ENCODE data around the gene COMMD4.
"Not testable (repeated sequence)": the region's sequence is repeated elsewhere in the genome, so short reads cannot be mapped to it uniquely, and the experiment has no call there.

COMMD4 gene

DNA sequence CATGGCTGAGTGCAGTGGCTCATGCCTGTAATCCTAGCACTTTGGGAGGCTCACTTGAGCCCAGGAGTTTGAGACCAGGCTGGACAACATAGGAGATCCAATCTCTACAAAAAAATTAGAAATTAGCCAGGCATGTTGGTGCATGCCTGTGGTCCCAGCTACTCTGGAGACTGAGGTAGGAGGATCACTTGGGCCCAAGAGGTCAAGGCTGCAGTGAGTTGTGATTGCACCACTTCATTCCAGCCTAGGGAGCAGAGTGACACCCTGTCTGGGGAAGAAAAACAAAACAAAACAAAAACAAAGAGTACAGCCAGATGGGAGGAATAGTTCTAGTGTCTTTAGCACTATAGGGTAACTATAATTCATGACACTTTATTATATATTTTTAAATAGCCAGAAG, 26.2 kb upstream of the COMMD4 start:
- H3K36me3 ChIP-seq (ENCODE audit: insufficient read depth, low read length), result no peaks in the 10 kb centered on the region
- H3K27ac ChIP-seq, result no peak overlapping the region
- no peak for DNase-seq (ENCODE audit: low read depth, low spot score)
- TF ChIP-seq EZH2 (IDR thresholded peaks at IDR 0.05) (no peak), POLR2AphosphoS5 (IDR thresholded peaks at IDR 0.05; ENCODE audit: borderline replicate concordance, low read depth, low read length) (no peak), FOXP2 (optimal IDR thresholded peaks at IDR 0.05; ENCODE audit: control extremely low read depth, extremely low read length, insufficient read depth) (no peak)
- no peaks in the 10 kb centered on the region for H3K9me3 ChIP-seq (ENCODE audit: low read depth, low read length)
- H3K9ac ChIP-seq (ENCODE audit: insufficient read length), result no peak overlapping the region
- no peak overlapping the region for H3K4me3 ChIP-seq

DNA sequence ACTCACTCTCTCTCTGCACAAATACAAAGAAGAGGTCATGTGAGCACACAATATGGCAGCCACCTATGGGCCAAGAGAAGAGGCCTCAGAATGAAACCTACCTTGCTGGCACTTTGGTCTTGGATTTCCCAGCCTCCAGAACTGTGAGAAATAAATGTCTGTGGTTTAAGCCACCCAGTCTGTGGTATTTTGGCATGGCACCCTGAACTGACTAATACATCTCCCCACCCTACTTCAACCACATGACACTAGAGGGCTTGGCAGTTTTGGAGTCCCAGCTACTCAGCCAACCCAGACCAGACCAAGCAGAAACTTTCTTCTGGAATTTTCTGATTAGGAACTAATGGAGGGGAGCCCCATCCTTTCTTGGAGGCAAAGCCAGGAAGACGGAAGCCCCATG, 23.3 kb upstream of the COMMD4 start:
- H3K27ac ChIP-seq; H3K9ac ChIP-seq (ENCODE audit: insufficient read length); H3K36me3 ChIP-seq (ENCODE audit: insufficient read depth, low read length); DNase-seq (ENCODE audit: low read depth, low spot score); H3K9me3 ChIP-seq (ENCODE audit: low read depth, low read length); H3K4me3 ChIP-seq: not testable (repeated sequence)

DNA sequence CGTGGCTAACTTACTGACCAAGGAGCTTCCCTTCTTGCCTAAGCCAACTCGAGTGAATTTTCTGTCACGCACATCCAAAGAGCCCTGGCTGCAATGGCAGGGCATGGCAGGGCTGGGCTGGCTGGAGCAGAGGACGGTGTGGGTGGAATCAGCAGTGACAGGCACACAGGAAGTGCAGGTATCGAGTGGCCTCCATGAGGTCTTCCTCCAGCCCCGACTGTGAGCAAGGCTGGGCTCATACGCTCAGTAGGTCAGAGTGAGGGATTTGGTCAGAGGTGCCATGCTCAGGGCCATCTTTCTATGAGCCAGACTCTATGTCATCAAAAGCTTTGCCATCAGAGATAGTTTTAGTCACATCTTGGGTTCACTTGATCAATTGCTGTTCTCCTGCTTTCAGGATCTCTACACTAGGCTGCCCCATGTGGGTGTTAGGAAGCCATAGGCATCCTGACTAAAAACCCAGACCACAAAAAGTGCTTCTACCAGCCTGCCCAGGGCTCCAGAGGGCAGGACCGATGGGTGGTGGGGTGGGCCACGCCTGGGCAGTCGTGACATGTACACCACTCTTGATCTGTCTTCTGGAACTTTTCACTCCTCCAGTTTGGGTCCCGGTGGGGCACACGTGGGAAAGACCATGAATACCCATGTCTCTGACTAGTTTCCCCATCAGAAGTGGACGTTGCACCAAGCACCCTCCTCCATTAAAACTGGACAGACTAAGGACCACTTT, 22.6 kb upstream of the COMMD4 start:
- H3K9ac ChIP-seq (ENCODE audit: insufficient read length), result no peak overlapping the region
- TF ChIP-seq POLR2AphosphoS5 (IDR thresholded peaks at IDR 0.05; ENCODE audit: borderline replicate concordance, low read depth, low read length) (no peak), EZH2 (IDR thresholded peaks at IDR 0.05) (no peak), FOXP2 (optimal IDR thresholded peaks at IDR 0.05; ENCODE audit: control extremely low read depth, extremely low read length, insufficient read depth) (no peak)

DNA sequence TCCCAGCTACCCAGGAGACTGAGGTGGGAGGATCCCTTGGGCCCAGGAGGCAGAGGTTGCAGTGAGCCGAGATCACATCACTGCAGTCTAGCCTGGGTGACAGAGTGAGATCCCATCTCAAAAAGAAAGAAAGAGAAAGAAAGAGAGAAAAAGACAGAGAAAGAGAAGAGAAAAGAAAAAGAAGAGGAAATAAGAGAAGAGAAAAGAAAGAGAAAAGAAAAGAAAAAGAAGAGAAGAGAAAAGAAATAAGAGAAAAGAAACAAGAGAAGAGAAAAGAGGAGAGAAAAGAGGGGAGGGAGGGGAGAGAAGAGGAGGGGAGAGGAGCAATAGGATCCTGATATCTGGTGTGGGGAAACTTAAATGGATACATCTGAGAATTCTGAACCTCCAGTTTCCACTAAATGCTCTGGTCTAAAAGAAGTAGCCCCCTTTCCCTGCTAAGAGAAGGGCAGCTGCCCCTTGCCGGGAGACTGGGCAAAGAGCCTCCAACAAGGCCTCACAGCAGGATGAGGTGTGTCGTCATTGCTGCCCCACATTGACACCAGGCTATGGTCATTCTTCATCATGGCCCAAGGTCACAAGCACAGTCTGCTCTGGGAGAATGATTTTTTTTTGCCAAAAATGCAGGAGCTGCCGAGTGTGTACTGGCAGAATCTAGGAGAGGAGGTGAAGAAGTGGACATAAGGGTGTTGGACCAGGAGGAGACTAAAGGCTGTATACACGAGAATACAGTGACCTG, 21.1 kb upstream of the COMMD4 start:
- no peak for TF ChIP-seq EZH2 (IDR thresholded peaks at IDR 0.05)
- TF ChIP-seq FOXP2 (optimal IDR thresholded peaks at IDR 0.05; ENCODE audit: control extremely low read depth, extremely low read length, insufficient read depth), result no peak
- no peak for TF ChIP-seq POLR2AphosphoS5 (IDR thresholded peaks at IDR 0.05; ENCODE audit: borderline replicate concordance, low read depth, low read length)
- H3K27ac ChIP-seq, result no peak overlapping the region

More for the DNA sequence above, 22.6 kb upstream of the COMMD4 start:
- Histone ChIP-seq H3K9me3 (ENCODE audit: low read depth, low read length) (no peaks in the 10 kb centered on the region), H3K4me3 (no peak overlapping the region), H3K27ac (no peak overlapping the region), H3K36me3 (ENCODE audit: insufficient read depth, low read length) (no peaks in the 10 kb centered on the region)
- DNase-seq (ENCODE audit: low read depth, low spot score), result no peak

DNA sequence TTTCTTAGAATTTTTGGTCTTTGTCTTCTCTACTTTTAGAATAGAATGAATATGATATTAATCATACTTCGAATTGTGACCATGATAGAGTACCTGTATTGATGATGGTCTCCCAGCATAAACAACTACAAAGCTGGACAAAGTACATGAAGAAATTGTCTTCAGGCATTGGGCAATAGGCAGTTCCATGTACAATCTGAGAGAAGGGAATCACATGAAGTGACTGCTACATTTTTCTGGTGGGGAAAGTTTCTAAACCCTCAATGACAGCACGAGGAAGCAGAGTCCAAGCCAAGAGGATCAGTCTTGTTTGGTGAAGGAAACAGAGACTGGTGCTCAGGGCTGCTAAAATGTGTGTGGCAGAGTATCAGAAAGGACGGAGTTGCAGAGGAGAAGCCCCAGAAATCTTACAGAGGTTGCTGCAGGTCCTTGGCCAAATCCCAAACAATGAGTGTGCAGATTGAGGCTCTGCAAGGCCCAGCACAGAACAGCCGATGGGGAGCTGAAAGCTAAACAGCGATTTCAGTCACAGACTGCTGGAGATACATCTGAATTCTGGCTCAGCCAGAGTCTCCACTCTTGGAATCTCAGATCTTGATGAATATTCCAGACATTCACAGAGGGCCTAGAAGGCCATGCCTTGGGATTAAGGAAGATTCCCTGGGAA, 16.5 kb upstream of the COMMD4 start:
- not testable (repeated sequence) for H3K36me3 ChIP-seq (ENCODE audit: insufficient read depth, low read length); H3K9ac ChIP-seq (ENCODE audit: insufficient read length); DNase-seq (ENCODE audit: low read depth, low spot score); H3K9me3 ChIP-seq (ENCODE audit: low read depth, low read length); H3K27ac ChIP-seq; H3K4me3 ChIP-seq

More for the DNA sequence above, 21.1 kb upstream of the COMMD4 start:
- Histone ChIP-seq H3K9me3 (ENCODE audit: low read depth, low read length) (no peaks in the 10 kb centered on the region), H3K36me3 (ENCODE audit: insufficient read depth, low read length) (no peaks in the 10 kb centered on the region), H3K4me3 (no peak overlapping the region), H3K9ac (ENCODE audit: insufficient read length) (no peak overlapping the region)
- DNase-seq (ENCODE audit: low read depth, low spot score), result no peak

GRCh38 chr15:75321711-75322110, 14.2 kb upstream of the COMMD4 start:
- DNase-seq (ENCODE audit: low read depth, low spot score), result no peak
- H3K27ac ChIP-seq, result no peak overlapping the region
- no peaks in the 10 kb centered on the region for H3K9me3 ChIP-seq (ENCODE audit: low read depth, low read length)
- H3K4me3 ChIP-seq, result no peak overlapping the region
- no peaks in the 10 kb centered on the region for H3K36me3 ChIP-seq (ENCODE audit: insufficient read depth, low read length)
- no peak overlapping the region for H3K9ac ChIP-seq (ENCODE audit: insufficient read length)
- TF ChIP-seq FOXP2 (optimal IDR thresholded peaks at IDR 0.05; ENCODE audit: control extremely low read depth, extremely low read length, insufficient read depth), result no peak
- no peak for TF ChIP-seq EZH2 (IDR thresholded peaks at IDR 0.05)
- TF ChIP-seq POLR2AphosphoS5 (IDR thresholded peaks at IDR 0.05; ENCODE audit: borderline replicate concordance, low read depth, low read length), result no peak

DNA sequence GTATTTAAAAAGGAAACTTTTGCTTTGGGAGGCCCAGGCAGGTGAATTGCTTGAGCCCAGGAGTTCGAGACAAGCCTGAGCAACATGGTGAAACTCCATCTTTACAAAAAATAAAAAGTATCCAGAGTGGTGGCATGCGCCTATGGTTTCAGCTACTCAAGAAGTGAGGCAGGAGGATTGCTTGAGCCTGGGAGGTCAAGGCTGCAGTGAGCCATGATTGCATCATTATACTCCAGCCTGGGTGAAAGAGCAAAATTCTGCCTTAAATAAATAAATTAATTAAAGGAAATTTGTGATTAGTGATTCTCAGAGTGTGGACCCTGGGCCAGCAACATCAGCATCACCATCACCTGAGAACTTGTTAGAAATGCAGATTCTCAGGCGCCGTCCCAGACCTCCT, 9.9 kb upstream of the COMMD4 start:
- DNase-seq (ENCODE audit: low read depth, low spot score), result no peak
- Histone ChIP-seq H3K27ac (no peak overlapping the region), H3K36me3 (ENCODE audit: insufficient read depth, low read length) (no peaks in the 10 kb centered on the region), H3K4me3 (no peak overlapping the region), H3K9ac (ENCODE audit: insufficient read length) (no peak overlapping the region), H3K9me3 (ENCODE audit: low read depth, low read length) (no peaks in the 10 kb centered on the region)
- no peak for TF ChIP-seq FOXP2 (optimal IDR thresholded peaks at IDR 0.05; ENCODE audit: control extremely low read depth, extremely low read length, insufficient read depth)
- TF ChIP-seq POLR2AphosphoS5 (IDR thresholded peaks at IDR 0.05; ENCODE audit: borderline replicate concordance, low read depth, low read length), result no peak
- TF ChIP-seq EZH2 (IDR thresholded peaks at IDR 0.05), result no peak

DNA sequence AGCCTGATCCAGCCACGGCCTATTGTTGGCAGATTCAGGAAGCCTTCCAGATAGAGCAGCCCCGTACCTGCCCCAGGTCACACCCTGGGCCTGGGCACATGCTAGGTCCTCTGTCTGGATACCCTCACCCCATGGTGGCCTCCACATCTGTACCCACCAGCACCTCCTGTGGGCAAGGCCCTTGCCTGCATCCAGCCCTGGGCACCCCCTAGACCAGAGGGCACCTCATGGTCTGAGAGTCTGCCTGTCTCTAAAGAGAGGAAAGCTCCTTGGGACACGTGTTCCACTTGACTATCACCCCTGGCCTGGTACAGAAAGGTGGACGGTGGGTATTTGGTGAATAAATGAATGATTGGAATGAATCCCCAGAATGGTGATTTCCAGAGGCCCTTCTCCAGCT, 8.9 kb upstream of the COMMD4 start:
- H3K9me3 ChIP-seq (ENCODE audit: low read depth, low read length), result no peaks in the 10 kb centered on the region

More for the DNA sequence above, 8.9 kb upstream of the COMMD4 start:
- no peak overlapping the region for H3K9ac ChIP-seq (ENCODE audit: insufficient read length)
- no peaks in the 10 kb centered on the region for H3K36me3 ChIP-seq (ENCODE audit: insufficient read depth, low read length)
- no peak overlapping the region for H3K27ac ChIP-seq
- DNase-seq (ENCODE audit: low read depth, low spot score), result no peak
- TF ChIP-seq EZH2 (IDR thresholded peaks at IDR 0.05), result no peak
- no peak for TF ChIP-seq POLR2AphosphoS5 (IDR thresholded peaks at IDR 0.05; ENCODE audit: borderline replicate concordance, low read depth, low read length)
- TF ChIP-seq FOXP2 (optimal IDR thresholded peaks at IDR 0.05; ENCODE audit: control extremely low read depth, extremely low read length, insufficient read depth), result no peak
- no peak overlapping the region for H3K4me3 ChIP-seq

Data from SK-N-MC (cell line).